K562 (cell line): ENCODE data around the gene ELK4. TPM values are rescaled to one million over a fixed set of nuclear protein-coding genes. Genes with fewer than 3 reads are reported as not detected.

Experiments
- HMGN3 ChIP-seq: IDR thresholded peaks from 2 replicates; pipeline ENCODE4 v1.6.1; 2011; ENCODE audit warnings: borderline replicate concordance, low read depth, mild to moderate bottlenecking, mixed read lengths, low read length; ENCODE audit not compliant: insufficient read length; ENCODE audit errors: extremely low read depth
- LARP7 ChIP-seq: fragments of 450-650 bp; IDR thresholded peaks from 2 replicates; pipeline ENCODE4 v1.6.1; 2016
- MCM5 ChIP-seq: fragments of 450-650 bp; IDR thresholded peaks from 2 replicates; pipeline ENCODE4 v1.6.1; 2016; ENCODE audit warnings: low read depth
- NFIC ChIP-seq: fragments of 450-650 bp; IDR thresholded peaks from 2 replicates; pipeline ENCODE4 v1.6.1; 2017; ENCODE audit warnings: mild to moderate bottlenecking, inconsistent platforms
- PPARD ChIP-seq: fragments of 250-450 bp; sonication (Bioruptor Pico); IDR thresholded peaks from 2 replicates; pipeline ENCODE4 v1.8.0; 2022; ENCODE audit warnings: inconsistent platforms, mild to moderate bottlenecking, moderate library complexity
- RFX7 ChIP-seq: fragments of 250-450 bp; sonication (Bioruptor Pico); IDR thresholded peaks from 2 replicates; pipeline ENCODE4 v1.5.1; 2021; ENCODE audit warnings: mild to moderate bottlenecking
- SIN3B ChIP-seq: fragments of 450-650 bp; IDR thresholded peaks from 2 replicates; pipeline ENCODE4 v1.6.1; 2017; ENCODE audit warnings: low read depth, mild to moderate bottlenecking, moderate library complexity
- SRSF3 ChIP-seq: fragments of 200-400 bp; formaldehyde crosslinking; IDR thresholded peaks from 2 replicates; pipeline ENCODE4 v1.6.1; 2016; ENCODE audit warnings: mild to moderate bottlenecking, low read length, moderate library complexity; ENCODE audit not compliant: insufficient read depth
- U2AF2 ChIP-seq: fragments of 200-400 bp; formaldehyde crosslinking; optimal IDR thresholded peaks from 2 replicates; pipeline ENCODE3; 2017; ENCODE audit warnings: low read depth, mild to moderate bottlenecking, low read length
- ZNF785 ChIP-seq: fragments of 250-450 bp; sonication (Bioruptor Pico); IDR thresholded peaks from 2 replicates; pipeline ENCODE4 v1.4.0; 2020; ENCODE audit warnings: mild to moderate bottlenecking
- polyA plus RNA-seq, 8 experiments: library from polyadenylated mRNA; depleted of rRNA in 4 of 8; stranded (reverse) in 5 of 8; unstranded in 3 of 8; fragments of >200 nt; fragmentation: Nextera tagmentation in 2 of 8; fragmentation: Illumina TruSeq in 1 of 8; extraction: Ambion mirVana in 2 of 8; extraction: Trizol in 1 of 8; gene quantifications; 2 replicates each; pipeline versions ENCODE4 v1.2.1 to v1.2.3, GENCODE V29; 2011 to 2014; ENCODE audit warnings: inconsistent platforms in 1 of 8, missing spikeins in 1 of 8
- total RNA-seq, 7 experiments: library from RNA; depleted of rRNA in 6 of 7; stranded (reverse); fragments of >200 nt in 6 of 7; fragmentation: Illumina TruSeq in 2 of 7; extraction: Trizol in 2 of 7; gene quantifications; 2 replicates each; pipeline versions ENCODE4 v1.2.1 to v1.2.3, GENCODE V29; 2011 to 2021; ENCODE audit warnings: low replicate concordance in 1 of 7
- TF ChIP-seq, protein P1 (sequence below): sonication (generic); formaldehyde crosslinking; IDR thresholded peaks from 2 replicates; pipeline ENCODE4 v1.9.0; 2022; ENCODE audit warnings: mild to moderate bottlenecking, missing genetic modification reagents
- TF ChIP-seq, protein P2 (sequence below): sonication (generic); formaldehyde crosslinking; IDR thresholded peaks from 2 replicates; pipeline ENCODE4 v1.4.0; 2020; ENCODE audit warnings: mild to moderate bottlenecking, missing genetic modification reagents
- TF ChIP-seq, protein P3 (sequence below): fragments of 450-650 bp; formaldehyde crosslinking; IDR thresholded peaks from 2 replicates; pipeline ENCODE4 v1.4.0; 2020; ENCODE audit warnings: mild to moderate bottlenecking, moderate library complexity
- TF ChIP-seq, protein P4 (sequence below), 2 experiments: fragments of 450-650 bp; conservative IDR thresholded peaks; 2 replicates each; pipeline ENCODE4 v1.6.1; 2017; ENCODE audit warnings: mild to moderate bottlenecking in 2 of 2, moderate library complexity in 2 of 2
- TF ChIP-seq, protein P5 (sequence below), 2 experiments: fragments of 450-650 bp in 1 of 2; IDR thresholded peaks; 2 replicates each; pipeline ENCODE4 v1.6.1; 2011 to 2017; ENCODE audit warnings: low read depth in 2 of 2, antibody characterized with exemption in 1 of 2, borderline replicate concordance in 1 of 2, low read length in 1 of 2, mild to moderate bottlenecking in 1 of 2, mixed read lengths in 1 of 2; ENCODE audit not compliant: control insufficient read depth in 1 of 2
- TF ChIP-seq, protein P6 (sequence below): fragments of 450-650 bp; formaldehyde crosslinking; IDR thresholded peaks from 2 replicates; pipeline ENCODE4 v1.4.0; 2022; ENCODE audit warnings: mild to moderate bottlenecking, moderate library complexity

The ELK4 gene
- total and polyA plus RNA-seq, 9 of the 15 experiments (the other 6 are each of a cell fraction or from before 2014, with no cell fraction given), result 2.0 to 21.7 (median 9.2) TPM

- TF ChIP-seq, protein P1, sequence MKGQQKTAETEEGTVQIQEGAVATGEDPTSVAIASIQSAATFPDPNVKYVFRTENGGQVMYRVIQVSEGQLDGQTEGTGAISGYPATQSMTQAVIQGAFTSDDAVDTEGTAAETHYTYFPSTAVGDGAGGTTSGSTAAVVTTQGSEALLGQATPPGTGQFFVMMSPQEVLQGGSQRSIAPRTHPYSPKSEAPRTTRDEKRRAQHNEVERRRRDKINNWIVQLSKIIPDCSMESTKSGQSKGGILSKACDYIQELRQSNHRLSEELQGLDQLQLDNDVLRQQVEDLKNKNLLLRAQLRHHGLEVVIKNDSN (CRISPR knock-in tag), result no peak
- TF ChIP-seq SRSF3 (no peak), LARP7 (no peak), MCM5 (no peak), NFIC (peak; percentile 65), HMGN3 (peak; percentile 78), U2AF2 (no peak), RFX7 (CRISPR knock-in tag) (no peak), PPARD (CRISPR knock-in tag) (no peak), ZNF785 (CRISPR knock-in tag) (no peak), SIN3B (peak; percentile 49; the same call in 1 of the 2 replicates)
- TF ChIP-seq, protein P2, sequence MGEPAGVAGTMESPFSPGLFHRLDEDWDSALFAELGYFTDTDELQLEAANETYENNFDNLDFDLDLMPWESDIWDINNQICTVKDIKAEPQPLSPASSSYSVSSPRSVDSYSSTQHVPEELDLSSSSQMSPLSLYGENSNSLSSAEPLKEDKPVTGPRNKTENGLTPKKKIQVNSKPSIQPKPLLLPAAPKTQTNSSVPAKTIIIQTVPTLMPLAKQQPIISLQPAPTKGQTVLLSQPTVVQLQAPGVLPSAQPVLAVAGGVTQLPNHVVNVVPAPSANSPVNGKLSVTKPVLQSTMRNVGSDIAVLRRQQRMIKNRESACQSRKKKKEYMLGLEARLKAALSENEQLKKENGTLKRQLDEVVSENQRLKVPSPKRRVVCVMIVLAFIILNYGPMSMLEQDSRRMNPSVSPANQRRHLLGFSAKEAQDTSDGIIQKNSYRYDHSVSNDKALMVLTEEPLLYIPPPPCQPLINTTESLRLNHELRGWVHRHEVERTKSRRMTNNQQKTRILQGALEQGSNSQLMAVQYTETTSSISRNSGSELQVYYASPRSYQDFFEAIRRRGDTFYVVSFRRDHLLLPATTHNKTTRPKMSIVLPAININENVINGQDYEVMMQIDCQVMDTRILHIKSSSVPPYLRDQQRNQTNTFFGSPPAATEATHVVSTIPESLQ, result peak; percentile 89
- TF ChIP-seq, protein P3, sequence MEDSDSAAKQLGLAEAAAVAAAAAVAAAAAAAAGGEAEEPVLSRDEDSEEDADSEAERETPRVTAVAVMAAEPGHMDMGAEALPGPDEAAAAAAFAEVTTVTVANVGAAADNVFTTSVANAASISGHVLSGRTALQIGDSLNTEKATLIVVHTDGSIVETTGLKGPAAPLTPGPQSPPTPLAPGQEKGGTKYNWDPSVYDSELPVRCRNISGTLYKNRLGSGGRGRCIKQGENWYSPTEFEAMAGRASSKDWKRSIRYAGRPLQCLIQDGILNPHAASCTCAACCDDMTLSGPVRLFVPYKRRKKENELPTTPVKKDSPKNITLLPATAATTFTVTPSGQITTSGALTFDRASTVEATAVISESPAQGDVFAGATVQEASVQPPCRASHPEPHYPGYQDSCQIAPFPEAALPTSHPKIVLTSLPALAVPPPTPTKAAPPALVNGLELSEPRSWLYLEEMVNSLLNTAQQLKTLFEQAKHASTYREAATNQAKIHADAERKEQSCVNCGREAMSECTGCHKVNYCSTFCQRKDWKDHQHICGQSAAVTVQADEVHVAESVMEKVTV, result peak; percentile 82
- TF ChIP-seq, protein P4, sequence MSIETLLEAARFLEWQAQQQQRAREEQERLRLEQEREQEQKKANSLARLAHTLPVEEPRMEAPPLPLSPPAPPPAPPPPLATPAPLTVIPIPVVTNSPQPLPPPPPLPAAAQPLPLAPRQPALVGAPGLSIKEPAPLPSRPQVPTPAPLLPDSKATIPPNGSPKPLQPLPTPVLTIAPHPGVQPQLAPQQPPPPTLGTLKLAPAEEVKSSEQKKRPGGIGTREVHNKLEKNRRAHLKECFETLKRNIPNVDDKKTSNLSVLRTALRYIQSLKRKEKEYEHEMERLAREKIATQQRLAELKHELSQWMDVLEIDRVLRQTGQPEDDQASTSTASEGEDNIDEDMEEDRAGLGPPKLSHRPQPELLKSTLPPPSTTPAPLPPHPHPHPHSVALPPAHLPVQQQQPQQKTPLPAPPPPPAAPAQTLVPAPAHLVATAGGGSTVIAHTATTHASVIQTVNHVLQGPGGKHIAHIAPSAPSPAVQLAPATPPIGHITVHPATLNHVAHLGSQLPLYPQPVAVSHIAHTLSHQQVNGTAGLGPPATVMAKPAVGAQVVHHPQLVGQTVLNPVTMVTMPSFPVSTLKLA (conservative IDR thresholded peaks at IDR 0.05), result peak; percentile 37 to 76; a peak in 2 of 4 replicates
- TF ChIP-seq, protein P5, sequence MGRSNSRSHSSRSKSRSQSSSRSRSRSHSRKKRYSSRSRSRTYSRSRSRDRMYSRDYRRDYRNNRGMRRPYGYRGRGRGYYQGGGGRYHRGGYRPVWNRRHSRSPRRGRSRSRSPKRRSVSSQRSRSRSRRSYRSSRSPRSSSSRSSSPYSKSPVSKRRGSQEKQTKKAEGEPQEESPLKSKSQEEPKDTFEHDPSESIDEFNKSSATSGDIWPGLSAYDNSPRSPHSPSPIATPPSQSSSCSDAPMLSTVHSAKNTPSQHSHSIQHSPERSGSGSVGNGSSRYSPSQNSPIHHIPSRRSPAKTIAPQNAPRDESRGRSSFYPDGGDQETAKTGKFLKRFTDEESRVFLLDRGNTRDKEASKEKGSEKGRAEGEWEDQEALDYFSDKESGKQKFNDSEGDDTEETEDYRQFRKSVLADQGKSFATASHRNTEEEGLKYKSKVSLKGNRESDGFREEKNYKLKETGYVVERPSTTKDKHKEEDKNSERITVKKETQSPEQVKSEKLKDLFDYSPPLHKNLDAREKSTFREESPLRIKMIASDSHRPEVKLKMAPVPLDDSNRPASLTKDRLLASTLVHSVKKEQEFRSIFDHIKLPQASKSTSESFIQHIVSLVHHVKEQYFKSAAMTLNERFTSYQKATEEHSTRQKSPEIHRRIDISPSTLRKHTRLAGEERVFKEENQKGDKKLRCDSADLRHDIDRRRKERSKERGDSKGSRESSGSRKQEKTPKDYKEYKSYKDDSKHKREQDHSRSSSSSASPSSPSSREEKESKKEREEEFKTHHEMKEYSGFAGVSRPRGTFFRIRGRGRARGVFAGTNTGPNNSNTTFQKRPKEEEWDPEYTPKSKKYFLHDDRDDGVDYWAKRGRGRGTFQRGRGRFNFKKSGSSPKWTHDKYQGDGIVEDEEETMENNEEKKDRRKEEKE (IDR thresholded peaks at IDR 0.05; ENCODE audit: borderline replicate concordance in 1 of 2, control insufficient read depth in 1 of 2, low read depth in 2 of 2, low read length in 1 of 2), result peak in 1 of 2 experiments; percentile 73; a peak in 1 of 4 replicates
- TF ChIP-seq, protein P6, sequence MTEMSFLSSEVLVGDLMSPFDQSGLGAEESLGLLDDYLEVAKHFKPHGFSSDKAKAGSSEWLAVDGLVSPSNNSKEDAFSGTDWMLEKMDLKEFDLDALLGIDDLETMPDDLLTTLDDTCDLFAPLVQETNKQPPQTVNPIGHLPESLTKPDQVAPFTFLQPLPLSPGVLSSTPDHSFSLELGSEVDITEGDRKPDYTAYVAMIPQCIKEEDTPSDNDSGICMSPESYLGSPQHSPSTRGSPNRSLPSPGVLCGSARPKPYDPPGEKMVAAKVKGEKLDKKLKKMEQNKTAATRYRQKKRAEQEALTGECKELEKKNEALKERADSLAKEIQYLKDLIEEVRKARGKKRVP (CRISPR knock-in tag), result 0 out of 2 replicates have a peak, but pooled peaks have one; percentile 33
Measured at GRCh38 chr1:205631768-205632668, at the start of gene ELK4 (continued).
